SH-SY5Y (cell line): ENCODE results near the gene MCRS1.

ENCODE experiments used
- GATA2 ChIP-seq: IDR thresholded peaks from 2 replicates; pipeline ENCODE4 v1.6.1; 2011; ENCODE audit warnings: mild to moderate bottlenecking, low read depth, low read length
- GATA3 ChIP-seq: IDR thresholded peaks from 2 replicates; pipeline ENCODE4 v1.6.1; 2011; ENCODE audit warnings: low read depth, mild to moderate bottlenecking, low read length, moderate library complexity

GRCh38 chr12:49534731-49535278, 33.1 kb downstream of the MCRS1 start:
- TF ChIP-seq GATA3 (no peak), GATA2 (no peak)
